Bronchial epithelial cell (primary cell): ENCODE results near the gene ABHD2. TPM values are rescaled to one million over a fixed set of nuclear protein-coding genes. Genes with fewer than 3 reads are reported as not detected.

Experiments used
- DNase-seq: peaks from one replicate; pipeline ENCODE4 v3.0.0-alpha.2; 2010; ENCODE audit warnings: low read depth
- FAIRE-seq: peaks from 2 replicates; lab custom pipeline; 2011; peaks lifted over from hg19 to GRCh38; lab: Jason Lieb, UNC
- H3K27me3 ChIP-seq: 2 replicates; pipeline ENCODE4 v1.5.1; 2011; ENCODE audit warnings: low read length; ENCODE audit not compliant: control insufficient read depth, insufficient read depth
- H3K36me3 ChIP-seq: 2 replicates; pipeline ENCODE4 v1.5.1; 2011; ENCODE audit warnings: low read length; ENCODE audit not compliant: control insufficient read depth, insufficient read depth
- H3K4me3 ChIP-seq: 2 replicates; pipeline ENCODE4 v1.5.1; 2011; ENCODE audit warnings: mild to moderate bottlenecking, low read depth, low read length, control low read depth
- total RNA-seq: library from RNA; depleted of rRNA; stranded (reverse); fragments of >200 nt; gene quantifications from 2 replicates; pipeline ENCODE4 v1.2.1, GENCODE V29; 2014
- TF ChIP-seq, protein P1 (sequence below): IDR thresholded peaks from 2 replicates; pipeline ENCODE4 v1.5.1; 2011; ENCODE audit warnings: mild to moderate bottlenecking, moderate library complexity, low read length, control low read depth, inconsistent platforms; ENCODE audit not compliant: insufficient read depth, severe bottlenecking

Gene ABHD2
- total RNA-seq, 1 donor from 2014 or later: 35.5 TPM

DNA sequence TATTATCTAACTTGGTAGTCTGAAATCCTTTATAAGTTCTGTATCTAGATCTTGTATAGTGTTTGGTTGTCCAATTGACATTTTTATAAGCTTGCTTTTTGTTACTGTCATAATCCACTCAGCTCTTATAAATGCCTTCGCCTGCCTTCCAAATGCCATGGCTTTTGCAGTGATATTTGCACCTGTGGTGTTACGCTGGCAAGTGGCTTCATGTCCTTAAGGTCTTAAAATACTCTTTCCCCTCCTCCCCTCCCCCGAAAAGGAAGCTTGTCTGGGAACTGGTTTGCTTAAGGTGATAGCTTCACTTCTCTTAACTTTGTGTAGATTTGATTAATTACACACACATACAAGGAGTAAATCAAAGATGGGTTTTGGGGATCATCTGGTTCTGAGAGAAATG, 62.0 kb downstream of the ABHD2 start:
- Histone ChIP-seq H3K4me3 (no peak overlapping the region), H3K36me3 (peaks cover 11% of the 10 kb centered on the region), H3K27me3 (no peaks in the 10 kb centered on the region)
- no peak for FAIRE-seq
- TF ChIP-seq, protein P1, sequence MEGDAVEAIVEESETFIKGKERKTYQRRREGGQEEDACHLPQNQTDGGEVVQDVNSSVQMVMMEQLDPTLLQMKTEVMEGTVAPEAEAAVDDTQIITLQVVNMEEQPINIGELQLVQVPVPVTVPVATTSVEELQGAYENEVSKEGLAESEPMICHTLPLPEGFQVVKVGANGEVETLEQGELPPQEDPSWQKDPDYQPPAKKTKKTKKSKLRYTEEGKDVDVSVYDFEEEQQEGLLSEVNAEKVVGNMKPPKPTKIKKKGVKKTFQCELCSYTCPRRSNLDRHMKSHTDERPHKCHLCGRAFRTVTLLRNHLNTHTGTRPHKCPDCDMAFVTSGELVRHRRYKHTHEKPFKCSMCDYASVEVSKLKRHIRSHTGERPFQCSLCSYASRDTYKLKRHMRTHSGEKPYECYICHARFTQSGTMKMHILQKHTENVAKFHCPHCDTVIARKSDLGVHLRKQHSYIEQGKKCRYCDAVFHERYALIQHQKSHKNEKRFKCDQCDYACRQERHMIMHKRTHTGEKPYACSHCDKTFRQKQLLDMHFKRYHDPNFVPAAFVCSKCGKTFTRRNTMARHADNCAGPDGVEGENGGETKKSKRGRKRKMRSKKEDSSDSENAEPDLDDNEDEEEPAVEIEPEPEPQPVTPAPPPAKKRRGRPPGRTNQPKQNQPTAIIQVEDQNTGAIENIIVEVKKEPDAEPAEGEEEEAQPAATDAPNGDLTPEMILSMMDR: no peak
- no peak for DNase-seq

- H3K36me3 ChIP-seq: peaks cover 17% of the 10 kb centered on the region
- TF ChIP-seq, protein P1: no peak
- no peak for DNase-seq
- no peak overlapping the region for H3K4me3 ChIP-seq
- H3K27me3 ChIP-seq: no peaks in the 10 kb centered on the region
- no peak for FAIRE-seq
Observed at GRCh38 chr15:89150762-89151664, 62.8 kb downstream of the ABHD2 start.

DNA sequence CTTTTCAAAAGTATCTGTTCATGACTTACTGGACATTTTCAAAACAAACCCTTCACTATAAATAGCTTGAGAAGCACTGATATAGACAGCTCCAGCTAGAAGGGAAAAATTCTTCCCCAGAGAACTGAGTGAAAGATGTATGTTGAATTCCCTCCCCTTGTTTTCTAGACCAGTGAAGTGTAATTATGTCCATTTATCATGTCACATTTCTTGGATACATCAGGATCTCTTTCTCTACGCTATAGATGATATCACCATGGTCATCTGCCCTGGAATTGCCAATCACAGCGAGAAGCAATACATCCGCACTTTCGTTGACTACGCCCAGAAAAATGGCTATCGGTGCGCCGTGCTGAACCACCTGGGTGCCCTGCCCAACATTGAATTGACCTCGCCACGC, 66.9 kb downstream of the ABHD2 start:
- TF ChIP-seq, protein P1: no peak
- FAIRE-seq (no peak), DNase-seq (no peak)
- H3K4me3 ChIP-seq: no peak overlapping the region
- H3K36me3 ChIP-seq: peaks cover 20% of the 10 kb centered on the region
- no peaks in the 10 kb centered on the region for H3K27me3 ChIP-seq

- no peak for FAIRE-seq
Observed at GRCh38 chr15:89155656-89156055, 67.4 kb downstream of the ABHD2 start.

DNA sequence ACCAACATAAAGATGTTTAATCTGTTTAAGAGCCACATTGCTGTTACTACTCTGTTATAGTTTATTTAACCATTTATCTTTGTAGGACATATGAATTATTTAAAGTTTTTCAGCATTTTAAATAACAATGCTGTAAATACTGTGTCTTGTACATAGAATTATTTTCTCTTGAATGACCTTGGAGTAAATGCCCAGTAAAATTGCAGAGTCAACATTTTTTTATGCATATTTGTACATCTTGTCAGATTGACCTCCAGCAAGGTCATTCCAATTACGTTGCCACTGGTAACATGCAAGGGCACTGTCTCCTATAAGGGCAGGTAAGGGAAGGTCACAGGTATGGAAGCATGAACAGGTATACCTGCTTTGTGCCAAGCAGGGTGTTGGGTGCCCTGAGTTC, 68.8 kb downstream of the ABHD2 start:
- Histone ChIP-seq H3K27me3 (no peaks in the 10 kb centered on the region), H3K4me3 (no peak overlapping the region), H3K36me3 (peaks cover 14% of the 10 kb centered on the region)
- TF ChIP-seq, protein P1: no peak
- DNase-seq (no peak), FAIRE-seq (no peak)

More at GRCh38 chr15:89155656-89156055, 67.4 kb downstream of the ABHD2 start:
- peaks cover 20% of the 10 kb centered on the region for H3K36me3 ChIP-seq
- TF ChIP-seq, protein P1: no peak
- no peak for DNase-seq
- H3K4me3 ChIP-seq: no peak overlapping the region
- H3K27me3 ChIP-seq: no peaks in the 10 kb centered on the region
